ENCODE measurements around the gene NR1D2.

- no peak for TF ChIP-seq EZH2 (IDR thresholded peaks at IDR 0.05)
- no peak for TF ChIP-seq POLR2AphosphoS5 (IDR thresholded peaks at IDR 0.05; ENCODE audit: borderline replicate concordance, low read depth, low read length)
These were observed 7.8 kb upstream of the NR1D2 start for GRCh38 chr3:23937296-23937695.

Measured in SK-N-MC (cell line).